Loucy (cell line): Measurements from ENCODE around the gene DMBX1.

Source experiments
- EZH2phosphoT487 ChIP-seq: fragments of 200-600 bp; IDR thresholded peaks from 2 replicates; pipeline ENCODE4 v1.6.1; 2018; ENCODE audit warnings: antibody characterized with exemption, mild to moderate bottlenecking, moderate library complexity, borderline replicate concordance
- TF ChIP-seq, protein P1 (sequence below): fragments of 200-600 bp; sonication (generic); conservative IDR thresholded peaks from 2 replicates; pipeline ENCODE4 v1.5.1; 2014; ENCODE audit warnings: mild to moderate bottlenecking, antibody characterized with exemption, low read length

DNA sequence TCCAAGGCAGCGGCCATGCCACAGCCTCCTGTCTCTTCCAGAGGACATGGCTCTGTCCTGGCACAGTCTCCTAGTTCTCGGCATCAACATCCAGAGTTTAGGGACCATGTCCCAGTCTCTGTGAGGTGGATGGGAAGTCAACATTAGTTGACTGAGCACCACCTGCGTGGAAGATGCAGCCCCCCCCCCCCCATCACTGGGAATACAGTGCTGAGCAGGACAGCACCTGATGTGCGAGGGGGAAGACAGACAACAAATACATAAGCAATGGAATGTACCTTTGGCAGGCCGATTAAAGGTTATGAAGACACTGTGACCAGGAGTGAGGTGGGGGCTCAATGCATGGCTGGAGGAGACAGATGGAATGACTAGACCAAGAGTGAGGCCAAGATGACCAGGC lies 35.2 kb downstream of the DMBX1 start:
- TF ChIP-seq, protein P1, sequence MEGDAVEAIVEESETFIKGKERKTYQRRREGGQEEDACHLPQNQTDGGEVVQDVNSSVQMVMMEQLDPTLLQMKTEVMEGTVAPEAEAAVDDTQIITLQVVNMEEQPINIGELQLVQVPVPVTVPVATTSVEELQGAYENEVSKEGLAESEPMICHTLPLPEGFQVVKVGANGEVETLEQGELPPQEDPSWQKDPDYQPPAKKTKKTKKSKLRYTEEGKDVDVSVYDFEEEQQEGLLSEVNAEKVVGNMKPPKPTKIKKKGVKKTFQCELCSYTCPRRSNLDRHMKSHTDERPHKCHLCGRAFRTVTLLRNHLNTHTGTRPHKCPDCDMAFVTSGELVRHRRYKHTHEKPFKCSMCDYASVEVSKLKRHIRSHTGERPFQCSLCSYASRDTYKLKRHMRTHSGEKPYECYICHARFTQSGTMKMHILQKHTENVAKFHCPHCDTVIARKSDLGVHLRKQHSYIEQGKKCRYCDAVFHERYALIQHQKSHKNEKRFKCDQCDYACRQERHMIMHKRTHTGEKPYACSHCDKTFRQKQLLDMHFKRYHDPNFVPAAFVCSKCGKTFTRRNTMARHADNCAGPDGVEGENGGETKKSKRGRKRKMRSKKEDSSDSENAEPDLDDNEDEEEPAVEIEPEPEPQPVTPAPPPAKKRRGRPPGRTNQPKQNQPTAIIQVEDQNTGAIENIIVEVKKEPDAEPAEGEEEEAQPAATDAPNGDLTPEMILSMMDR, result no peak
- TF ChIP-seq EZH2phosphoT487, result no peak
